ENCODE measurements around the gene HES6.

GRCh38 chr2:238225911-238226697, 13.7 kb downstream of the HES6 start:
- TF ChIP-seq POLR2AphosphoS5 (IDR thresholded peaks at IDR 0.05; ENCODE audit: low read depth, low read length) (no peak), TAF1 (IDR thresholded peaks at IDR 0.05; ENCODE audit: low read depth, low read length) (no peak), POLR2A (IDR thresholded peaks at IDR 0.05; ENCODE audit: low read depth, low read length) (no peak)
